GM20000 (cell line): ENCODE measurements around the gene CAPRIN2.

Experiments
- DNase-seq: peaks from one replicate; pipeline ENCODE4 v3.0.0; 2012; ENCODE audit warnings: low spot score
- CTCF ChIP-seq: IDR thresholded peaks from 2 replicates; pipeline ENCODE4 v1.5.1; 2012; ENCODE audit warnings: mild to moderate bottlenecking, control low read depth; ENCODE audit errors: extremely low read depth, missing control alignments

CAPRIN2 gene

GRCh38 chr12:30748147-30748546 lies 6.6 kb downstream of the CAPRIN2 start:
- no peak for TF ChIP-seq CTCF
- no peak for DNase-seq

GRCh38 chr12:30746190-30746589 lies 8.6 kb downstream of the CAPRIN2 start:
- no peak for TF ChIP-seq CTCF
- DNase-seq, result no peak

GRCh38 chr12:30744321-30744720 lies 10.4 kb downstream of the CAPRIN2 start:
- TF ChIP-seq CTCF, result no peak
- no peak for DNase-seq

GRCh38 chr12:30740274-30740673 lies 14.5 kb downstream of the CAPRIN2 start:
- DNase-seq, result no peak
- no peak for TF ChIP-seq CTCF

GRCh38 chr12:30739020-30739419 lies 15.7 kb downstream of the CAPRIN2 start:
- DNase-seq, result no peak
- no peak for TF ChIP-seq CTCF

- no peak for DNase-seq
- no peak for TF ChIP-seq CTCF
These were observed 21.7 kb downstream of the CAPRIN2 start for GRCh38 chr12:30732954-30733637.

GRCh38 chr12:30730011-30730410 lies 24.7 kb downstream of the CAPRIN2 start:
- TF ChIP-seq CTCF, result no peak
- DNase-seq, result no peak
